HG02759 (cell line): Measurements from ENCODE around the gene EDARADD.
"Not testable (repeated sequence)": the region's sequence is repeated elsewhere in the genome, so short reads cannot be mapped to it uniquely, and the experiment has no call there.

Source experiments
- ATAC-seq: cut with Tn5 transposase; IDR thresholded peaks from one replicate; pipeline ENCODE4 v1.9.1; 2021; ENCODE audit warnings: mild to moderate bottlenecking, moderate library complexity; ENCODE audit not compliant: unreplicated experiment

Gene EDARADD

DNA sequence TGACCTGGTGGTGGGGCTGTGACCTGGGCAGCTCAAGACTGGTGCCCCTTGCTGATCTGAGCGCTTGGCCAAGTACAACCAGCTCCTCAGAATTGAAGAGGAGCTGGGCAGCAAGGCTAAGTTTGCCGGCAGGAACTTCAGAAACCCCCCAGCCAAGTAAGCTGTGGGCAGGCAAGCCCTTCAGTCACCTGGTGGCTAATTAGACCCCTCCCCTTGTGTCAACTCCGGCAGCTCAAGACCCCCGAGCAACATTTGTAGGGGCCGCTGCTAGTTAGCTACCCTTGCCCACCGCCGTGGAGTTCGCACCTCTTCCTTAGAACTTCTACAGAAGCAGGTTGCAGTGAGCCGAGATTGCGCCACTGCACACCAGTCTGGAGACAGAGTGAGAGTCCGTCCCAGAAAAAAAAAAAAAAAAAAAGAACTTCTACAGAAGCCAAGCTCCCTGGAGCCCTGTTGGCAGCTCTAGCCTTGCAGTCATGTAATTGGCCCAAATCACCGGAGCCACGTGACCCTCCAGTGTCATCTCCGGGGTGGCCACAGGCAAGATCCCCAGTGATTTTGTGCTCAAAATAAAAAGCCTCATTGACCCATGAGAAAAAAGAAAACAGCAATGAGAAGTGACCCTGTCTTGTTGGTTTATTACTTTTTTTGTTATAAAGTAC is 90.4 kb downstream of the EDARADD start:
- no peak for ATAC-seq

DNA sequence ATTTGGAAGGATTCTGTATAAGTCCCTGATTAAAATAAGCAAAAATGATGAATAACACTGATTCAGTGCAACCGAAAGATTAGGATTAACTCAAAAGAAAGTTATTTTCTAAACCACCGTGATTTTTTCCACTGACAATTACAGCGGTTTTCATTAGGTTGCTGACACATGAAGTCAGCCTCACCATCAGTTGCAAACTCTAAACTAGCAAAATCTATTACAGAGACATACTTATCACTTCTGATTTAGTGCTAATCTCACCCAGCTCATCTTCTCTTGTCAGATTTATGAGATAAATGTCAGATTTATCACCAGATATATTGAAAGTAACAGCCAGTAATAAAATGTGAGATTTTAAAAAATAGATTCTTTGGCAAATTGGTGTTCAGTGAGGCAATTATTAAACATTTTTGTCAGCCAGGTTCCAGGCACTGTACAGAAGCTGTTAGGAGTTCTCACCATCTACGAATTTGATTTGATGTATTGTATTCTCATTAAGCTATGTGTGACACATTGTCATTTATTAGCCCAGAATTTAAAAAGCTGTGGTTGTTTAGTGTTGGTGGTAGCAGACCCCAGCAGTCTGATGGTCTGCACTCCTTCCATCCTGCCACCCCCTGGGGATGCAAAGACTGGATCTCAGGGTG is 92.4 kb downstream of the EDARADD start:
- no peak for ATAC-seq

DNA sequence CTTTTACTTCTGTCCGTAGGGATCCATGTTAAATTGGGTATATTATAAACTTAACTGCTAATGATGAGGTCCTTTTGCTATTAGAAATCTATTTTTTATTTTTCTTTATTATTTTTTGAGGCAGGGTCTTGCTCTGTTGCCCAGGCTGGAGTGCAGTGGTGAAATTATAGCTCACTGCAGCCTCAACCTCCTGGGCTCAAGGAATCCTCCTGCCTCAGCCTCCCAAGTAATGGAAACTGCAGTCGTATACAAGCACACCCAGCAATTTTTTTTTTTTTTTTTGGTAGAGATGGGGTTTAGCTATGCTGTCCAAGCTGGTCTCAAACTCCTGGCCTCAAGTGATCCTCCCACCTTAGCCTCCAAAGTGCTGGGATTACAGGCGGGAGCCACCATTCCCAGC is 95.1 kb downstream of the EDARADD start:
- ATAC-seq, result not testable (repeated sequence)

DNA sequence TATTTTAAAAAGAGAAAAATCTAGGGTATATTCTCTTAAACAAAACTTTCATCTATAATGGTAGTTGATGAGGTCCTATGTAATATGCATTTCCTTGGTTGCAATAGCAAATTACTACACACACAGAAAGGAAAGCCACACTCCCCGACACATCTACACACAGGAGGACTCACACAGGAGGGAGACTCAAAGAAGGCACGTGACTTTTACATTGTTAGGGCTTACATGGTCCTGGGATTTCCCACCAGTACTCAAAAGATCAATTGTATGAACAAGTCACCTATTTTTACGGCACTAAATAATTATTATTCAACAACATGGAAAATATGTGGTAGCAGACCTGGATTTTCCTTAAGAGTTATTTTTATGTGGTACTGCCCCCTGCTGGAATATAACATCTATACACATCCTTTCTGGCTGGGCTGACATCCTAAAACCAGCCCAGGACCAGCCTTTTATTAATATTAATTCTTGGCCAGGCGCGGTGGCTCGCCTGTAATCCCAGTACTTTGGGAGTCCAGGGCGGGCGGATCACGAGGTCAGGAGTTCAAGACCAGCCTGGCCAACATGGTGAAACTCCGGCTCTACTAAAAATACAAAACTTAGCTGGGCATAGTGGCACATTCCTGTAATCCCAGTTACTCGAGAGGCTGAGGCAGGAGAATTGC is 95.8 kb downstream of the EDARADD start:
- ATAC-seq, result no peak

DNA sequence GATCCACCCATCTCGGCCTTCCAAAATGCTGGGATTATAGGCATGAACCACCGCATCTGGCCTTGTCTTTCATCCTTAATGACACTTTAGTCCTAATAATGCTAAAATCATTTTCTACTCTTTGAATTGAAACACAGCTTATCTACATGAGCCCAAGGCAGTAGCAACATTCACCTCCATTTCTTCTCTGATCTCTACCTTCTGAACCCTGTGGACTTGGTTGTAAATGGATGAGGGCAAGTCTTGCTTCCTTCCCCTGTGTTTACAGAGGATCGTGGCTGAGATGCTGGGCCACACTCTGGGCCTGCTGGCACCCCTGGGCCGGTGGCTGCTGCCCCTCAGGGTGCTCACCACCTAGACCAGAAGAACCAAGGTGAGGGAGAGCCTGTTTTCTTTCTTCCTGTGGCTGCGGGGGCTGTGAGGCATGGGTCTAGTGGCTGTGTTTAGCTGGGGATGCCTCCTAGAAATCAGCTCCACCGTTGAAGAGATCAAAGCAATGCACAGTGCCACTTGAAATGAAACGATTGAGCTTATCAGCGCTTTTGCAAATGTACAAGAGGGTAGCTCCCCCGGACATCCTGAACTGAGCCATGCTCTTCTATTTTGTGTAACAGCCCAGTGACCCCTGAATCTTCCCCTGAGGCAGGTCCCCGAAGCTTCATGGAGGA is 97.5 kb downstream of the EDARADD start:
- no peak for ATAC-seq

DNA sequence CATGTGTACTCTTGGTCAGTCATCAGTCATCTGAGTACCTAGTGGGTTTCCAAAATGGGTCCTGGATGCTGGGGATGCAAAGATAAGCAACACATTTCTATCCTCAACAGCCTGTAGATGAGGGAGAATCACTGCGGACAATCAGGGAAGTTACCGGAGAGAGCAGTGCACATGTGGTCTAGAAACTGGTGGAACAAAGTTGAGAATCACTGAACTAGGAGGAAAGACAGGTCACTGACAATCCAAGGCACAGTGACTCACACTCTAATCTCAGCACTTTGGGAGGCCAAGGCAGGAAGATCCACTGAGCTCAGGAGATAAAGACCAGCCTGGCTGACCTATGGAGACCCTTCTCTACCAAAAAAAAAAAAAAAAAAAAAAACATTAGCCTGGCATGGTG is 98.3 kb downstream of the EDARADD start:
- ATAC-seq, result no peak

DNA sequence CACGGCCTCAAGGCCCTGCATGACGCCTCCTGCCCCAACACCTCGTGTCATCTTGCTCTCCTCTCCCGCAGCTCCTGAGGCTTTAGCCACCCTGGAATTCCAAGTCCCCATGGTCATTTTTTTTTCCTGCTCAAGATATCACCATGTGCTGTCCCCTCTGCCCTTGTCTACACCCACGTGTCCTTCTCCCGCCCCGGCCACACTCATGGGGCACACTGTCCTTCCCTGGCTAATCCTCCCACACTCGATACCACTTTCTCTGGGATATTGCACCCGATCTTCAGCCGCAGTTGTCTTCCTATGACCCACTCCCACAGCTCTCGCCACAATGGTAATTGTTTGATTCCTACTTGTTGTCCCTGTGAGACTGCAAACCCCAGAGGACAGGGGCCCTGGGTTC is 100.0 kb downstream of the EDARADD start:
- no peak for ATAC-seq

DNA sequence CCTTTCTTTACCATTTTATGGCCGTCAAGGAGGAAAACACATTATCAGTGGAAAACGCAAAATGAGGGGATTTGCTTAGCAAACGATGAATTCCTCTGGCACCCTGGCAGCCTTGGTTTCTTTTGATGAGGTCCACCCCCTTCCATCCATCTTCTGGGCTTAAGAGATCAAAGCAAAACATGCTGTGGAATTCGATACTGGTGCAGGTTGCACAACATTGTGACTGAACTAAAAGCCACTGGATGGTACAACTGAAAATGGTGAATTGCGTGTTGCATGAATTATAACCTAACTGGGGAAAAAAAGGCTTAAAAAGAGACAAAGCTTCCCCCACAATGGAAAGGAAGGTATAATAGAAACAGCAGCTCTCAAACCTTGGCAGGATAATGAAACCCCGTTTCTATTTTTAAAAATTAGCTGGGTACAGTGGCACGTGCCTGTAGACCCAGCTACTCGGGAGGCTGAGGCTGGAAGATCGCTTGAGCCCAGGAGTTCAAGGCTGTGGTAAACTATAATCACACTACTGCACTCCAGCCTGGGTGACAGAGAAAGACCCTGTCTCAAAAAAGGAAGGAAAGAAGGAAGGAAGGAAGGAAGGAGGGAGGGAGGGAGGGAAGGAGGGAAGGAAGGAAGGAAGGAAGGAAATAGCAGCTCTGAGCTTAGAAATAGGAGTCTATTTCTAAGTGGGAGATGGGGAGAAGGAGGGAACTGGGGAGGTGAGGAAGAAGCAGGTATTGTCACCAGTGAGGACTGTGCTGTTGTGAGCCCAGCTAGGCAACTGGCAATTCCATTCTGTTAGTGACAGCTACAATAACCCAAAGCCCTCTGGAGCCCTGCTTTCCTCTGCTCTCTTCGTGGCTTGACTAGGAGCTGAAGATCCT is 100.7 kb downstream of the EDARADD start:
- ATAC-seq, result no peak

DNA sequence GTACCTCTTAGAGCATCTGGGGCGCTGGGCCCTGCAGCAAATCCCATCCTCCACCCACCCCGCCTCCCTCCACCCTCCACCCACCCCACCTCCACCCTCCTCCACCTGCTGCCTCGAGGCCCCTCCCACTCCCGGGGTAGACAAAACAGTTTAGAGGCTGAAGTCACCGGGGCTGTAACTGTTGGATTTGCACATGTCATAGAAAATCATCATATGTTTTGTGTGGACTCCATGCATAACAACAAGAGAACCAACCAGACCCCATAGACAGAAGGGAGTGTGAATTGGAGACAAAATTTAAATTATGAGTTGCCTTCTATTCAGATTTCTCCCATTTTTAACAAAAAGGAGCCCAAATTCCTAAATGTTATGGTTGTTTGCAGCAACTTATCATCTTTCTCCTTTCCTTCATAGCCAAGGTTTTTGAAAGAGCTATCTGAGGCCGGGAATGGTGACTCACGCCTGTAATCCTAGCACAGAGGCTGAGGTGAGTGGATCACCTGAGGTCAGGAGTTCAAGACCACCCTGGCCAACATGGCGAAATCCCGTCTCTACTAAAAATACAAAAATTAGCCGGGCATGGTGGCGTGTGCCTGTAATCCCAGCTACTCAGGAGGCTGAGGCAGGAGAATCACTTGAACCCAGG is 101.5 kb downstream of the EDARADD start:
- ATAC-seq, result no peak

DNA sequence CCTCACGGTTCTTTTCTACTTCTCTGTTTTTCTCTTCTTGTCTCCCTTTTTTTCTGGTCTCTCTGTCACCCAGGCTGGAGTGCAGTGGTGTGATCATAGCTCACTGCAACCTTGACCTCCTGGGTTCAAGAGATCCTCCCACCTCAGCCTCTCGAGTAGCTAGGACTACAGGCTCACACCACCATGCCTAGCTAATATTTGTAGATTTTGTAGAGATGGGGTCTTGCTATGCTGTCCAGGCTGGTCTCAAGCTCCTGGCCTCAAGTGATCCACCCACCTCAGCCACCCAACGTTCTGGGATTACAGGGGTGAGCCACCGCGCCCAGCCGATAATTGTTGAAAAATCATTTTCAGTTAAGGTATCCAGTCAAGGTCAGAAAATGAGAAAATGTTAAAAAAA is 103.8 kb downstream of the EDARADD start:
- ATAC-seq, result no peak

DNA sequence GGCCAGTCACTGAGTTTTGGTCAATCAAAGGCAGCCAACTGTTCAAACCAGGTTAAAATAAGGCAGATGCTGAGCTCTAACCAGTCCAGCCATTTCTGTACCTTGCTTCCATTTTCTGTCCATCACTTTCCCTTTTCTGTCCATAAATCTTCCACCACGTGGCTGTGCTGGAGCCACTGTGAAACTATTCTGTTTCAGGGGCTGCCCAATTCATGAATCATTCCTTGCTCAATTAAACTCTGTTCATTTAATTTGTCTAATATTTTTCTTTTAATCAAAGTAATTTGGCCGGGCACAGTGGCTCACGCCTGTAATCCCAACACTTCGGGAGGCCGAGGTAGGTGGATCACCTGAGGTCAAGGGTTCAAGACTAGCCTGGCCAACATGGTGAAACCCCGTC is 107.0 kb downstream of the EDARADD start:
- ATAC-seq, result no peak

DNA sequence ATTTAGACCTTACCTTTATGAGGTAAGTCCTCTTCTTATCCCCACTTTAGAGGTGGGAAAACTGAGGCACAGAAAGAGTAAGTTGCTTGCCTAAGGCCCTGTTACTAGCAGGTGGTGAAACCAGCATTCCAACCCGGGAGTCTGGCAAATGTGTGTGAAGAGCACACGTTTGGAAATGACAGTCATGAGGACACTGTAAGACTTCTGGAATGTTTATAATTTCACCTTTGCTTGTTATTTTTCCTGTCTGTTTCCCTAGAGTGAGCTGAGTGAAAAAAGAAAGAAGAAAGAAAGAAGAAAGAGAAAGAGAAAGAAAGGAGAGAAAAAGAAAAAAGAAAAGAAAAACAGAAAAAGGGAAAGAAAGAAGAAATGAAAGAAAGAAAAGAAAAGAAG is 108.5 kb downstream of the EDARADD start:
- ATAC-seq, result no peak

DNA sequence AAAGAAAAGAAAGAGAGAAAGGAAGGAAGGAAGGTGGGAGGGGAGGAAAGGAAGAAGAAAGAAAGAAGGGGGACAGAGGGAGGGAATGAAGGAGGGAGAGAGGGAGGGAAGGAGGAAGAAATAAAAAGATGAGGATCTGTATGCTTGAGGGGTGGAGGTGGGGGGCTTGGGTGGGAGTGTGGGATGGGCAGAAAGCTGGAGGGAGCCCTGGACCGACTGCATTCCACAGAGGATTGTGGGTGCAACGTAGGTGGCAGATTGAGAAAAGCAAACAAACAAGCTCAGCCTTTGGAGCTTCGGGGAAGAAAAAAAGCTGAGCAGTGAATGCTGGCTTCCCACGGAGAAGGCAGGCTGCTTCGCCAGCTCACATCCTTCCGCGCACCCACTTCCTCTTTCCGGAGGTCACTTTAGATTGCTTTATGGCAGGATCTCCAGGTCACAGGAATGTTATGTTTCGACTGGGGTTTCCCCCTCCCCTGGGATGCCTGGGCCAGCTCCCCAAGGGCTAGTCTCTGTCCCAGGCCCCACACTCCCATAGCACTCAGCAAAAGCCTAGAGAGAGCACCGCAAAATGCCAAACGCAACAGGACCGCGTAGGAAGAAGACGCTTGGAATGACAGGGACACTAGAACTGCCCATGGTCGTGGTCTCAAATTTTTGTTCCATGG is 109.0 kb downstream of the EDARADD start:
- no peak for ATAC-seq

DNA sequence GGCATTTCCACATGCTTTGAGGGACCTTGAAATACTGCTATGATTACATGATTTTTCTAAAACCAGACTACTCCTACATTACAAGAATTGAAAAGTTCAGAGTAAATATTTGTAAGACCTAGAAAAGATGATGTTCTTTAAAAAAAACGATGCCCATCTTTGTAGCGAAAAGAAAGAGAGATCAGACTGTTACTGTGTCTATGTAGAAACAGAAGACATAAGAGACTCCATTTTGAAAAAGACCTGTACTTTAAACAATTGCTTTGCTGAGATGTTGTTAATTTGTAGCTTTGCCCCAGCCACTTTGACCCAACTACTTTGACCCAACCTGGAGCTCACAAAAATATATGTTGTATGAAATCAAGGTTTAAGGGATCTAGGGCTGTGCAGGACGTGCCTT is 110.3 kb downstream of the EDARADD start:
- not testable (repeated sequence) for ATAC-seq

DNA sequence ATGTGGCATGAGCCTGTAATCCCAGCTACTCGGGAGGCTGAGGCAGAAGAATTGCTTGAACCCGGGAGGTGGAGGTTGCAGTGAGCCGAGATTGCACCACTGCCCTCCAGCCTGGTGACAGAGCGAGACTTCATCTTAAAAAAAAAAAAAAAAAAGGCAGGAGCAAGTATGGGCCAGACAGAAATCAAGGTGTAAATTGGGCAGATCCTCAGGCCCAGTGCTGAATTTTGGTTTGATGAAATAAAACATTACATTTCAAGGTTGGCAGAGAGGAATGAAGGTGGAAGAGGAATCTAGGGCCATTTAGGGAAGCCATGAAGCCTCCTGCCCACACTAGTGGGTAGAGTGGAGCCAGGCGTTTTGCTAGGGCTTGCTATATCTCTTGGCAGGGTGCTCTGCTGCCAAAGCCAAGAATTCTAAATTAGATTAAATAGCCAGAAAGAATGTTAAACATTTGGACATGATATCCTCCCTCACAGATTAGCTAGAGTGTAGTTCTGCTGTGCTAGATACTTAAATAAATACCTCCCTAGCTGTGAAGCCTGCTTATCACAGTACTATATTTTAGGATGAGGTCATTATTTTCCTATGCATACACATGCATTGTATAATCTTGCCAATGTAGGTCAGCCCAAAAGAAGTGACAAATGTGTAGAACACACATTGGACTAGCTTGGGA is 113.1 kb downstream of the EDARADD start:
- no peak for ATAC-seq

DNA sequence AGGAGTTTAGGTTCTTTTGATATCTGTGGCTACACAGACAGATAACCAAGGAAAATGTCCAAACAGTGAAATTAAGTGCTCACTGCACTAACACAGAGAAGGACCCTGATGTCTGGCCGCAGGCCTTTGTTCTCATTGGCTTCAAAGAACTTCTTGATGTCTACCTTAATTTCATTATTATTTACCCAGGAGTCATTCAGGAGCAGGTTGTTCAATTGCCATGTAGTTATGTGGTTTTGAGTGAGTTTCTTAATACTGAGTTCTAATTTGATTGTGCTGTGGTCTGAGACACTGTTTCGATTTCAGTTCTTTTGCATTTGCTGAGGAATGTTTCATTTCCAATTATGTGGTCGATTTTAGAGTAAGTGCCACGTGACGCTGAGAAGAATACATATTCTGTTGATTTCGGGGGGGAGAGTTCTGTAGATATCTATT is 114.5 kb downstream of the EDARADD start:
- peak; percentile 47 for ATAC-seq

DNA sequence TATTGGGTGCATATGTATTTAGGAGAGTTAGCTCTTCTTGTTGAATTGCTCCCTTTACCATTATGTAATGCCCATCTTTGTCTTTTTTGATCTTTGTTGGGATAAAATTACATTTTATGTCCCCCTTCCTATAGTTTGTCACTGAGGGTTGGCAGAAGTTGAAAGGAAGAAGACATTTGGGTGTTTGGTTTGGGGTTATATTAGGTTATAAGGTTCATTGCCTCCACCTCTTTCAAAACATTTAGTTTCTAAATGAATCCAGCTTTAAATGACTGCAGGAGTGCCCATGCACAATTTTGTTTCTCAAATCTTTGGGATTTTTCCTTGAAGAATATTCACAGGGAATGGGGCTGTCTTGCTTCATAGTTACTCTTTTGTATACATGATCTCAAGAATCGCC is 115.1 kb downstream of the EDARADD start:
- peak; percentile 51 for ATAC-seq

DNA sequence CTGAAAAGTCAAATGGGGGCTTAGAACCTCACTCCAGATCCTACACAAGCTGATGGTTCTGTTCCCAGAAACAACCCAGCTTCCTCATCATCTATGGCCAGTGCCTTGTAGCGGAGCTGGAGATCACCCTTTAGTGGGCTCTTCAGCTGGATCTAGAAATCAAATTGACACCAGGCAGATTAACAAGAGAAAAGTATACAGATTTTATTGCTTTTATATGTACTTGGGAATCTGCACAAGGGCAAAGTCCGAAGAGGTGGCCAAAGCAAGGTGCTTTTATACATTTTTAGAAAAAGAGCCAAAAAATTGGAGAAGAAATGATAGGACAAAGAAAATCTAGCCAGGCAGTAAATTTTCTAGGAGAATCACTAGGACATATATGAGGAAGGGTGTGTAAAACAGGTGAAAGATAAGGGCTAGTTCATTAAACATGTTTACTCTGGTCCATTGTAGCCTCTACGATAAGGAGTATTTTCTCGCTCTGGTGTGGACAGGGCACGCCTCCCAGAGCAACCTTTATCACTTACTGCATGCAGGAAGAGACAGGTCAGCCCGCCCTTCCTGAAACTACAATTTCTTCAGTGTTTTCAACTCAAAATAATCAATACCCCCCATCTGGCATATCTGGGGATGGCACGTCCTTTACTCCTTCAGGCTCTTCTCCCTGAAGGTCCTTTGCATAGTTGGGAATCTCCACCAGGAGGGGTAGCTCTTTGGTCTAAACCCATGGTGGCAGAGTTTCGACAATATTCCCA is 115.7 kb downstream of the EDARADD start:
- ATAC-seq, result no peak
